K562 (cell line): ENCODE results near the gene KBTBD6.

Experiments
- CTCF ChIP-seq, 3 experiments: IDR thresholded peaks in 2 of 3; conservative IDR thresholded peaks in 1 of 3; 2 replicates each; pipeline ENCODE4 v1.5.1; 2011 to 2012; ENCODE audit warnings: low read length in 3 of 3, mild to moderate bottlenecking in 3 of 3, control low read depth in 2 of 3, improper control_type of control experiment in 1 of 3, inconsistent platforms in 1 of 3, low read depth in 1 of 3, mixed read lengths in 1 of 3, moderate library complexity in 1 of 3; ENCODE audit not compliant: insufficient read depth in 2 of 3
- E2F5 ChIP-seq: sonication (generic); formaldehyde crosslinking; IDR thresholded peaks from 2 replicates; pipeline ENCODE4 v1.8.0; 2022; ENCODE audit warnings: mild to moderate bottlenecking, missing genetic modification reagents
- EZH2 ChIP-seq: IDR thresholded peaks from 2 replicates; pipeline ENCODE4 v1.6.1; 2012; ENCODE audit warnings: low read depth, mild to moderate bottlenecking, inconsistent platforms, low read length, borderline replicate concordance
- FOXA1 ChIP-seq: fragments of 450-650 bp; IDR thresholded peaks from 2 replicates; pipeline ENCODE4 v1.6.1; 2016; ENCODE audit warnings: mild to moderate bottlenecking, borderline replicate concordance
- GTF2A2 ChIP-seq: IDR thresholded peaks from 2 replicates; pipeline ENCODE4 v1.6.1; 2016; ENCODE audit warnings: mild to moderate bottlenecking, missing genetic modification characterization, missing compliant biosample characterization
- LCOR ChIP-seq: sonication (generic); formaldehyde crosslinking; IDR thresholded peaks from 2 replicates; pipeline ENCODE4 v1.8.0; 2022; ENCODE audit warnings: mild to moderate bottlenecking, missing genetic modification reagents
- SAP30 ChIP-seq: fragments of 200-600 bp; sonication (generic); IDR thresholded peaks from 2 replicates; pipeline ENCODE4 v1.6.1; 2012; ENCODE audit warnings: borderline replicate concordance, low read depth, mild to moderate bottlenecking, moderate library complexity, low read length, control low read depth, inconsistent platforms; ENCODE audit not compliant: insufficient read depth, poor library complexity, severe bottlenecking
- THRA ChIP-seq: fragments of 450-650 bp; IDR thresholded peaks from 2 replicates; pipeline ENCODE4 v1.6.1; 2017; ENCODE audit warnings: mild to moderate bottlenecking, moderate library complexity
- USF2 ChIP-seq: sonication (generic); formaldehyde crosslinking; IDR thresholded peaks from 2 replicates; pipeline ENCODE4 v1.5.0; 2020; ENCODE audit warnings: missing genetic modification reagents
- ZNF384 ChIP-seq: IDR thresholded peaks from 2 replicates; pipeline ENCODE4 v1.6.1; 2012; ENCODE audit warnings: low read depth, low read length, improper control_type of control experiment

- no peak for TF ChIP-seq SAP30
- no peak for TF ChIP-seq THRA
- no peak for TF ChIP-seq LCOR (CRISPR knock-in tag)
- TF ChIP-seq ZNF384, result no peak
- no peak for TF ChIP-seq CTCF (IDR thresholded peaks at IDR 0.05 in 2 of 3, conservative IDR thresholded peaks at IDR 0.05 in 1 of 3; ENCODE audit: insufficient read depth in 2 of 3, low read depth in 1 of 3, low read length in 3 of 3)
- TF ChIP-seq FOXA1, result no peak
- no peak for TF ChIP-seq GTF2A2 (tag)
- no peak for TF ChIP-seq E2F5
- TF ChIP-seq EZH2, result no peak
- no peak for TF ChIP-seq USF2 (CRISPR knock-in tag)
Measured at GRCh38 chr13:41107104-41107571, 25.5 kb downstream of the KBTBD6 start.
